ENCODE results near the gene ZMYND10. TPM values are rescaled to one million over a fixed set of nuclear protein-coding genes. Genes with fewer than 3 reads are reported as not detected.

Gene ZMYND10
- polyA plus RNA-seq, 1 donor (not counting 4 experiments of a cell fraction or from before 2014, with no cell fraction given): 0.21 TPM

- TF ChIP-seq EZH2 (IDR thresholded peaks at IDR 0.05; ENCODE audit: low read length) (no peak), CTCF (optimal IDR thresholded peaks at IDR 0.05 in 1 of 3, IDR thresholded peaks at IDR 0.05 in 1 of 3, conservative IDR thresholded peaks at IDR 0.05 in 1 of 3; ENCODE audit: extremely low read depth in 1 of 3, insufficient read depth in 2 of 3, low read length in 3 of 3) (no peak)
- Histone ChIP-seq H3K4me1 (ENCODE audit: control insufficient read depth, extremely low read depth, insufficient read depth, low read length) (peaks cover 15% of the 10 kb centered on the region), H3K4me2 (ENCODE audit: control insufficient read depth, extremely low read depth, insufficient read depth, low read depth, low read length) (peak overlapping the region; percentile 87), H3K9me3 (ENCODE audit: control insufficient read depth, low read depth, low read length) (no peaks in the 10 kb centered on the region), H3K9ac (ENCODE audit: control insufficient read depth, extremely low read depth, insufficient read depth, low read length) (peak overlapping the region; percentile 75), H3K79me2 (ENCODE audit: control insufficient read depth, insufficient read depth, low read length) (peaks cover 30% of the 10 kb centered on the region), H3K27ac (ENCODE audit: control insufficient read depth, insufficient read depth, low read length) (peak overlapping the region; percentile 95), H4K20me1 (ENCODE audit: control insufficient read depth, extremely low read depth, insufficient read depth, low read length) (no peaks in the 10 kb centered on the region), H2AFZ (ENCODE audit: control insufficient read depth, low read length) (peak overlapping the region; percentile 89), H3K4me3 (ENCODE audit: control insufficient read depth in 2 of 3, extremely low read depth in 1 of 3, insufficient read depth in 2 of 3, low read depth in 1 of 3, low read length in 3 of 3) (peak overlapping the region in 2 of 3 experiments; percentile 37 to 98), H3K36me3 (ENCODE audit: control insufficient read depth in 2 of 2, extremely low read depth in 1 of 2, insufficient read depth in 2 of 2, low read length in 2 of 2) (peaks cover 21 to 29% of the 10 kb centered on the region in 2 experiments), H3K9me1 (ENCODE audit: control insufficient read depth, extremely low read depth, insufficient read depth, low read length) (peaks cover 2% of the 10 kb centered on the region), H3K27me3 (ENCODE audit: control insufficient read depth, extremely low read depth, insufficient read depth, low read length) (no peaks in the 10 kb centered on the region)
- dilution Hi-C loops (cut with MboI; ENCODE audit: extremely low pct_ligation_motif_present, low sequenced_read_pairs): no loop called here
- no peak for FAIRE-seq
- DNase-seq (ENCODE audit: low read depth, low spot score): no peak
These were observed 52.3 kb downstream of the ZMYND10 start for GRCh38 chr3:50293079-50293801.

- FAIRE-seq: peak; percentile 86
- TF ChIP-seq EZH2 (IDR thresholded peaks at IDR 0.05; ENCODE audit: low read length) (no peak), CTCF (optimal IDR thresholded peaks at IDR 0.05 in 1 of 3, IDR thresholded peaks at IDR 0.05 in 1 of 3, conservative IDR thresholded peaks at IDR 0.05 in 1 of 3; ENCODE audit: extremely low read depth in 1 of 3, insufficient read depth in 2 of 3, low read length in 3 of 3) (no peak)
- no peaks in the 10 kb centered on the region for H3K9me1 ChIP-seq (ENCODE audit: control insufficient read depth, extremely low read depth, insufficient read depth, low read length)
- H3K36me3 ChIP-seq (ENCODE audit: control insufficient read depth in 2 of 2, extremely low read depth in 1 of 2, insufficient read depth in 2 of 2, low read length in 2 of 2): peaks cover 29 to 37% of the 10 kb centered on the region in 2 experiments
- H3K9ac ChIP-seq (ENCODE audit: control insufficient read depth, extremely low read depth, insufficient read depth, low read length): peak within 1 kb of the TSS; percentile 99
- no peaks in the 10 kb centered on the region for H3K9me3 ChIP-seq (ENCODE audit: control insufficient read depth, low read depth, low read length)
- peak within 1 kb of the TSS; percentile 94 for H3K4me2 ChIP-seq (ENCODE audit: control insufficient read depth, extremely low read depth, insufficient read depth, low read depth, low read length)
- dilution Hi-C loops (cut with MboI; ENCODE audit: extremely low pct_ligation_motif_present, low sequenced_read_pairs): no loop called here
- no peak for DNase-seq (ENCODE audit: low read depth, low spot score)
- H3K4me3 ChIP-seq (ENCODE audit: control insufficient read depth in 2 of 3, extremely low read depth in 1 of 3, insufficient read depth in 2 of 3, low read depth in 1 of 3, low read length in 3 of 3): peak within 1 kb of the TSS; percentile 79 to 98 (median 82)
- peaks cover 12% of the 10 kb centered on the region for H3K4me1 ChIP-seq (ENCODE audit: control insufficient read depth, extremely low read depth, insufficient read depth, low read length)
- peaks cover 29% of the 10 kb centered on the region for H3K79me2 ChIP-seq (ENCODE audit: control insufficient read depth, insufficient read depth, low read length)
- no peaks in the 10 kb centered on the region for H4K20me1 ChIP-seq (ENCODE audit: control insufficient read depth, extremely low read depth, insufficient read depth, low read length)
- H3K27me3 ChIP-seq (ENCODE audit: control insufficient read depth, extremely low read depth, insufficient read depth, low read length): no peaks in the 10 kb centered on the region
- H2AFZ ChIP-seq (ENCODE audit: control insufficient read depth, low read length): peak within 1 kb of the TSS; percentile 89
- H3K27ac ChIP-seq (ENCODE audit: control insufficient read depth, insufficient read depth, low read length): peak within 1 kb of the TSS; percentile 95
These were observed 53.1 kb downstream of the ZMYND10 start, which contains the start of gene IFRD2 for GRCh38 chr3:50292159-50293078. IFRD2 (minus strand) TSS chr3:50292429; CDS start chr3:50292274, 155 bp downstream.

Other genes starting within 250 kb of the ZMYND10 start
- gene SEMA3F, start 190.4 kb downstream of the ZMYND10 start, polyA plus RNA-seq: 72.8 to 115 TPM (median 102 TPM) in 3 replicates
- gene GNAT1, start 154.1 kb downstream of the ZMYND10 start, polyA plus RNA-seq: 0.05 to 0.12 TPM in 2 of 3 replicates, not detected in the other
- gene SLC38A3, start 140.5 kb downstream of the ZMYND10 start, polyA plus RNA-seq: not detected in 3 replicates
- 268 to 419 TPM (median 341 TPM) in 3 replicates for gene GNAI2, start 109.5 kb downstream of the ZMYND10 start, polyA plus RNA-seq
- 0.33 to 0.81 TPM (median 0.58 TPM) in 3 replicates for gene SEMA3B, start 76.6 kb downstream of the ZMYND10 start, polyA plus RNA-seq
- not detected in 3 replicates for gene LSMEM2, start 66.6 kb downstream of the ZMYND10 start, polyA plus RNA-seq
- gene IFRD2, start 53.3 kb downstream of the ZMYND10 start, polyA plus RNA-seq: 43.1 to 90.4 TPM (median 50.3 TPM) in 3 replicates
- gene HYAL3, start 46.3 kb downstream of the ZMYND10 start, polyA plus RNA-seq: 6.6 to 15.6 TPM (median 10.3 TPM) in 3 replicates
- gene NAA80, start 46.3 kb downstream of the ZMYND10 start, polyA plus RNA-seq: 6.1 to 9.4 TPM (median 8.0 TPM) in 3 replicates
- 13.9 to 24.5 TPM (median 15.3 TPM) in 3 replicates for gene HYAL1, start 42.2 kb downstream of the ZMYND10 start, polyA plus RNA-seq
- gene HYAL2, start 23.0 kb downstream of the ZMYND10 start, polyA plus RNA-seq: 42.8 to 71.8 TPM (median 44.8 TPM) in 3 replicates
- 28.0 to 47.8 TPM (median 30.5 TPM) in 3 replicates for gene TUSC2, start 17.5 kb downstream of the ZMYND10 start, polyA plus RNA-seq
- gene RASSF1, start 4.9 kb downstream of the ZMYND10 start, polyA plus RNA-seq: 28.5 to 42.5 TPM (median 30.7 TPM) in 3 replicates
- gene NPRL2, start 5.0 kb upstream of the ZMYND10 start, polyA plus RNA-seq: 20.6 to 30.1 TPM (median 23.3 TPM) in 3 replicates
- gene CYB561D2, start 5.1 kb upstream of the ZMYND10 start, polyA plus RNA-seq: 12.3 to 19.9 TPM (median 17.6 TPM) in 3 replicates
- 22.4 to 43.8 TPM (median 31.6 TPM) in 3 replicates for gene TMEM115, start 13.8 kb upstream of the ZMYND10 start, polyA plus RNA-seq
- gene CACNA2D2, start 157.9 kb upstream of the ZMYND10 start, polyA plus RNA-seq: 0.02 to 0.04 TPM (median 0.04 TPM) in 3 replicates
- 1.4 to 2.6 TPM (median 1.4 TPM) in 3 replicates for gene C3orf18, start 222.0 kb upstream of the ZMYND10 start, polyA plus RNA-seq
- gene HEMK1, start 223.8 kb upstream of the ZMYND10 start, polyA plus RNA-seq: 12.9 to 19.5 TPM (median 13.0 TPM) in 3 replicates